GM18502 (cell line): ENCODE data around the gene CFAP46.

Experiments
- ATAC-seq: cut with Tn5 transposase; IDR thresholded peaks from one replicate; pipeline ENCODE4 v1.9.1; 2021; ENCODE audit warnings: mild to moderate bottlenecking; ENCODE audit not compliant: unreplicated experiment, poor library complexity

The CFAP46 gene

GRCh38 chr10:132872658-132873057 is 69.7 kb downstream of the CFAP46 start:
- no peak for ATAC-seq

- ATAC-seq = no peak
Measured at GRCh38 chr10:132870426-132870825, 71.9 kb downstream of the CFAP46 start.

GRCh38 chr10:132869621-132870020 is 72.7 kb downstream of the CFAP46 start:
- no peak for ATAC-seq

- no peak for ATAC-seq
Measured at GRCh38 chr10:132868995-132869394, 73.4 kb downstream of the CFAP46 start.

GRCh38 chr10:132867801-132868644 is 74.3 kb downstream of the CFAP46 start:
- no peak for ATAC-seq

GRCh38 chr10:132866601-132867381 is 75.6 kb downstream of the CFAP46 start:
- no peak for ATAC-seq

GRCh38 chr10:132865851-132866600 is 76.3 kb downstream of the CFAP46 start:
- ATAC-seq = no peak

- no peak for ATAC-seq
Measured at GRCh38 chr10:132865171-132865631, 77.2 kb downstream of the CFAP46 start.

GRCh38 chr10:132862485-132863420 is 79.6 kb downstream of the CFAP46 start:
- no peak for ATAC-seq

- no peak for ATAC-seq
Measured at GRCh38 chr10:132861884-132862461, 80.4 kb downstream of the CFAP46 start.

- ATAC-seq = no peak
Measured at GRCh38 chr10:132861116-132861691, 81.2 kb downstream of the CFAP46 start.

- ATAC-seq = no peak
Measured at GRCh38 chr10:132860532-132860931, 81.8 kb downstream of the CFAP46 start.

GRCh38 chr10:132859084-132859855 is 83.1 kb downstream of the CFAP46 start:
- no peak for ATAC-seq

- no peak for ATAC-seq
Measured at GRCh38 chr10:132858121-132859081, 84.0 kb downstream of the CFAP46 start.

- no peak for ATAC-seq
Measured at GRCh38 chr10:132856869-132857524, 85.4 kb downstream of the CFAP46 start.

- ATAC-seq = no peak
Measured at GRCh38 chr10:132855889-132856288, 86.5 kb downstream of the CFAP46 start.

GRCh38 chr10:132851451-132851850 is 90.9 kb downstream of the CFAP46 start:
- ATAC-seq = no peak
